Esophagus (tissue), 2 donors: Measurements from ENCODE around the gene TGFB1I1. TPM values are rescaled to one million over a fixed set of nuclear protein-coding genes. Genes with fewer than 3 reads are reported as not detected.
A peak's percentile ranks its signal among the peaks of the same experiment; 100 is the strongest.

Experiments used
- H3K27ac ChIP-seq, 2 donors: one replicate each; pipeline ENCODE4 v1.5.1; 2013; ENCODE audit warnings: low read depth in 2 of 2, mild to moderate bottlenecking in 2 of 2, inconsistent platforms in 1 of 2, low read length in 1 of 2, moderate library complexity in 1 of 2
- H3K27me3 ChIP-seq, 2 donors: one replicate each; pipeline ENCODE4 v1.6.1; 2013; ENCODE audit warnings: low read length in 2 of 2, control low read depth in 1 of 2, mild to moderate bottlenecking in 1 of 2; ENCODE audit not compliant: insufficient read depth in 2 of 2, control insufficient read depth in 1 of 2
- H3K36me3 ChIP-seq, 2 donors: one replicate each; pipeline ENCODE4 v1.6.1; 2013; ENCODE audit warnings: low read length in 1 of 2; ENCODE audit not compliant: control insufficient read depth in 2 of 2, insufficient read depth in 2 of 2
- H3K4me1 ChIP-seq, 2 donors: one replicate each; pipeline ENCODE4 v1.6.1; 2013; ENCODE audit warnings: low read length in 1 of 2; ENCODE audit not compliant: control insufficient read depth in 2 of 2, insufficient read depth in 2 of 2
- H3K4me3 ChIP-seq, 2 donors: one replicate each; pipeline ENCODE4 v1.5.1; 2013; ENCODE audit warnings: low read length in 2 of 2, mild to moderate bottlenecking in 2 of 2, low read depth in 1 of 2, moderate library complexity in 1 of 2
- H3K9me3 ChIP-seq, 2 donors: one replicate each; pipeline ENCODE4 v1.6.1; 2013; ENCODE audit warnings: mild to moderate bottlenecking in 2 of 2, low read depth in 1 of 2, low read length in 1 of 2, moderate library complexity in 1 of 2; ENCODE audit not compliant: control insufficient read depth in 2 of 2, insufficient read depth in 1 of 2
- WGBS, 2 donors: extraction: QIAGEN DNeasy Blood & Tissue Kit; methylation state at CpG; one replicate each; pipeline ENCODE4 v1.1.7; 2013; 5-methylcytosine and 5-hydroxymethylcytosine counted together
- polyA plus RNA-seq, 2 donors: library from polyadenylated mRNA; stranded (reverse); fragments of 200-250 nt; gene quantifications; one replicate each; pipeline ENCODE4 v1.2.3, GENCODE V29; 2013
- donor health status: healthy with polysubstance abuse.
- donor health status: Bipolar disorder and iron deficiency.

TGFB1I1 gene
- polyA plus RNA-seq, 2 donors: 13.5 to 28.2 TPM

- peaks cover 10 to 31% of the 10 kb centered on the region in 2 donors for H3K36me3 ChIP-seq
- peaks cover 0 to 2% of the 10 kb centered on the region in 2 donors for H3K4me1 ChIP-seq
- H3K27ac ChIP-seq: no peak overlapping the region
- 83% methylated on average over 5 of the region's 5 CpGs for WGBS, 2 donors
- H3K4me3 ChIP-seq: no peak overlapping the region
- no peaks in the 10 kb centered on the region for H3K27me3 ChIP-seq
- no peaks in the 10 kb centered on the region for H3K9me3 ChIP-seq
Observed at GRCh38 chr16:31467151-31467773, 4.7 kb upstream of the TGFB1I1 start.

GRCh38 chr16:31467858-31468257, 4.1 kb upstream of the TGFB1I1 start:
- Histone ChIP-seq H3K27ac (no peak overlapping the region), H3K9me3 (no peaks in the 10 kb centered on the region), H3K4me1 (peaks cover 0 to 2% of the 10 kb centered on the region in 2 donors), H3K36me3 (peaks cover 6 to 25% of the 10 kb centered on the region in 2 donors), H3K4me3 (no peak overlapping the region), H3K27me3 (no peaks in the 10 kb centered on the region)
- 86 to 92% methylated on average over 5 of the region's 5 CpGs for WGBS, 2 donors

GRCh38 chr16:31470615-31471014, 1.3 kb upstream of the TGFB1I1 start:
- Histone ChIP-seq H3K4me3 (no peak overlapping the region), H3K9me3 (no peaks in the 10 kb centered on the region), H3K4me1 (peaks cover 4% of the 10 kb centered on the region in 2 donors), H3K36me3 (peaks cover 5 to 14% of the 10 kb centered on the region in 2 donors), H3K27me3 (no peaks in the 10 kb centered on the region), H3K27ac (no peak overlapping the region)
- 72 to 83% methylated on average over 3 of the region's 3 CpGs for WGBS, 2 donors

- Histone ChIP-seq H3K4me1 (peaks cover 10% of the 10 kb centered on the region in 2 donors), H3K36me3 (peaks cover 0 to 7% of the 10 kb centered on the region in 2 donors)
- 45 to 47% methylated on average over 15 of the region's 15 CpGs for WGBS, 2 donors
Observed at GRCh38 chr16:31471241-31471874, 594 bp upstream of the TGFB1I1 start.

GRCh38 chr16:31472709-31473203, 804 bp downstream of the TGFB1I1 start:
- Histone ChIP-seq H3K9me3 (no peaks in the 10 kb centered on the region), H3K4me1 (peaks cover 11 to 18% of the 10 kb centered on the region in 2 donors), H3K27me3 (no peaks in the 10 kb centered on the region), H3K27ac (peak overlapping the region; percentile 88 to 92), H3K36me3 (no peaks in the 10 kb centered on the region), H3K4me3 (peak overlapping the region; percentile 49 to 56)
- WGBS, 2 donors: 34 to 36% methylated on average over 20 of the region's 20 CpGs

More at GRCh38 chr16:31471241-31471874, 594 bp upstream of the TGFB1I1 start:
- Histone ChIP-seq H3K9me3 (no peaks in the 10 kb centered on the region), H3K27ac (peak overlapping the region; percentile 87 to 88), H3K27me3 (no peaks in the 10 kb centered on the region), H3K4me3 (peak overlapping the region; percentile 29 to 49)

- no peaks in the 10 kb centered on the region for H3K27me3 ChIP-seq
- H3K4me3 ChIP-seq: no peak overlapping the region
- H3K9me3 ChIP-seq: no peaks in the 10 kb centered on the region
- 87 to 90% methylated on average over 17 of the region's 17 CpGs for WGBS, 2 donors
- peak overlapping the region in 1 of 2 donors; percentile 11 for H3K27ac ChIP-seq
- H3K4me1 ChIP-seq: peaks cover 11 to 18% of the 10 kb centered on the region in 2 donors
- H3K36me3 ChIP-seq: no peaks in the 10 kb centered on the region
Observed at GRCh38 chr16:31473264-31473984, 1.5 kb downstream of the TGFB1I1 start.

- no peak overlapping the region for H3K27ac ChIP-seq
- no peak overlapping the region for H3K4me3 ChIP-seq
- H3K36me3 ChIP-seq: peaks cover 0 to 2% of the 10 kb centered on the region in 2 donors
- peaks cover 11 to 18% of the 10 kb centered on the region in 2 donors for H3K4me1 ChIP-seq
- H3K9me3 ChIP-seq: no peaks in the 10 kb centered on the region
- no peaks in the 10 kb centered on the region for H3K27me3 ChIP-seq
- 75 to 79% methylated on average over 12 of the region's 12 CpGs for WGBS, 2 donors
Observed at GRCh38 chr16:31474173-31474714, 2.3 kb downstream of the TGFB1I1 start.

- 89 to 90% methylated on average over 12 of the region's 12 CpGs for WGBS, 2 donors
- Histone ChIP-seq H3K4me3 (no peak overlapping the region), H3K9me3 (no peaks in the 10 kb centered on the region), H3K27me3 (no peaks in the 10 kb centered on the region), H3K36me3 (peaks cover 0 to 2% of the 10 kb centered on the region in 2 donors), H3K27ac (no peak overlapping the region), H3K4me1 (peaks cover 11 to 18% of the 10 kb centered on the region in 2 donors)
Observed at GRCh38 chr16:31474773-31475738, 3.1 kb downstream of the TGFB1I1 start.
